Measurements from ENCODE around the gene ABHD4. TPM values are rescaled to one million over a fixed set of nuclear protein-coding genes. Genes with fewer than 3 reads are reported as not detected.

Gene ABHD4
- total and polyA plus RNA-seq, 2 of the 4 experiments (the other 2 are of a cell fraction) = 5.0 to 22.0 TPM

GRCh38 chr14:22577334-22577908, 20.7 kb upstream of the ABHD4 start:
- H3K56ac ChIP-seq (ENCODE audit: extremely low read depth, insufficient read depth, low read length) = no peak overlapping the region
- no peak overlapping the region for H2AK9ac ChIP-seq (replicated peaks; ENCODE audit: low read depth, low read length, poor library complexity)
- no peak overlapping the region for H2AK5ac ChIP-seq (ENCODE audit: low read depth, low read length)
- H3K4ac ChIP-seq (ENCODE audit: low read depth, low read length) = no peak overlapping the region
- H3K9ac ChIP-seq (ENCODE audit: low read depth, low read length) = no peak overlapping the region
- H3K23ac ChIP-seq (ENCODE audit: low read depth, low read length) = no peak overlapping the region
- ATAC-seq (ENCODE audit: low read depth) (no peak), DNase-seq (no peak)
- POLR2A ChIA-PET (ENCODE audit: unreplicated experiment) = no interaction called here
- 100% methylated on average over 1 of the region's 6 CpGs; no CpG with 5 or more reads in 1 of the 2 experiments for WGBS, 2 experiments (ENCODE audit: extremely low coverage in 2 of 2, insufficient read length in 1 of 2)
- no peak overlapping the region for H2BK15ac ChIP-seq (ENCODE audit: low read depth, low read length)
- no peak overlapping the region for H3K18ac ChIP-seq (ENCODE audit: low read depth, low read length)
- intact Hi-C loops (cut with micrococcal nuclease) (no loop called here), dilution Hi-C loops (cut with HindIII; ENCODE audit: low sequenced_read_pairs, unreplicated experiment) (no loop called here), in situ Hi-C loops (cut with MboI; ENCODE audit: low sequenced_read_pairs) (loop anchor here (5.0 kb wide), 1 partner anchor 75 kb away; no protein-coding TSS in a partner anchor)
- H3K9me3 ChIP-seq (ENCODE audit: control insufficient read depth, insufficient read depth, low read length) = no peaks in the 10 kb centered on the region
- no peak overlapping the region for H2BK5ac ChIP-seq (ENCODE audit: low read depth, low read length, poor library complexity, severe bottlenecking)
- H3K4me3 ChIP-seq (ENCODE audit: insufficient read depth, low read depth, low read length) = no peak overlapping the region
- TF ChIP-seq RFX5 (IDR thresholded peaks at IDR 0.05; ENCODE audit: low read depth, low read length) (no peak), POLR2A (IDR thresholded peaks at IDR 0.05; ENCODE audit: low read depth, low read length) (no peak), MXI1 (IDR thresholded peaks at IDR 0.05; ENCODE audit: borderline replicate concordance, low read depth, low read length) (no peak), NFE2L2 (IDR thresholded peaks at IDR 0.05; ENCODE audit: low read depth, low read length) (no peak), CTCF (conservative IDR thresholded peaks at IDR 0.05; ENCODE audit: low read depth, low read length) (no peak), CHD1 (IDR thresholded peaks at IDR 0.05; ENCODE audit: low read depth, low read length) (no peak), CEBPB (IDR thresholded peaks at IDR 0.05; ENCODE audit: low read depth, low read length) (no peak)
- H3K9me1 ChIP-seq (ENCODE audit: insufficient read depth, low read length) = peaks cover 4% of the 10 kb centered on the region
- CTCF ChIA-PET = no interaction called here
- peaks cover 12% of the 10 kb centered on the region for H3K36me3 ChIP-seq (ENCODE audit: control insufficient read depth, insufficient read depth, low read length)
- no peak overlapping the region for H3K14ac ChIP-seq (replicated peaks; ENCODE audit: low read depth, low read length)
- H2AFZ ChIP-seq (replicated peaks; ENCODE audit: low read length, poor library complexity) = no peak overlapping the region
- no peak overlapping the region for H3K27ac ChIP-seq (ENCODE audit: insufficient read depth, low read length)
- no peak overlapping the region for H4K91ac ChIP-seq (ENCODE audit: insufficient read depth, low read depth, low read length)
- H3K4me1 ChIP-seq (ENCODE audit: control insufficient read depth, insufficient read depth, low read length) = peaks cover 3% of the 10 kb centered on the region; the same call in 1 of the 2 replicates
- peaks cover 29% of the 10 kb centered on the region for H4K20me1 ChIP-seq (ENCODE audit: insufficient read depth, low read length)
- H3K27me3 ChIP-seq (ENCODE audit: control insufficient read depth, insufficient read depth, low read length) = no peaks in the 10 kb centered on the region
- no peak overlapping the region for H4K8ac ChIP-seq (ENCODE audit: low read depth in 2 of 2, low read length in 2 of 2)
- no peak overlapping the region for H4K5ac ChIP-seq (ENCODE audit: low read depth, low read length)
- H2BK20ac ChIP-seq (ENCODE audit: low read depth, low read length) = no peak overlapping the region
- H3K4me2 ChIP-seq (ENCODE audit: low read depth, low read length) = no peak overlapping the region
- no peak overlapping the region for H2BK120ac ChIP-seq (ENCODE audit: low read depth, low read length)
- no TSS peak for BruUV-seq (replicated peaks)
- peaks cover 18 to 47% of the 10 kb centered on the region in 2 experiments for H3K79me1 ChIP-seq (ENCODE audit: low read depth in 1 of 2, low read length in 2 of 2)
